ENCODE data around the gene DRC7. TPM values are rescaled to one million over a fixed set of nuclear protein-coding genes. Genes with fewer than 3 reads are reported as not detected.

DRC7 gene
- total and polyA plus RNA-seq, 2 experiments from 2014 or later, result not detected

- Histone ChIP-seq H3K4me1 (ENCODE audit: insufficient read depth) (no peaks in the 10 kb centered on the region), H3K9me3 (ENCODE audit: low read depth) (no peaks in the 10 kb centered on the region), H3K27ac (no peak overlapping the region), H3K27me3 (replicated peaks; ENCODE audit: insufficient read depth) (peaks cover 10% of the 10 kb centered on the region), H3F3A (ENCODE audit: insufficient read depth) (no peaks in the 10 kb centered on the region), H4K20me1 (ENCODE audit: insufficient read depth) (no peaks in the 10 kb centered on the region), H3K9ac (no peak overlapping the region), H3K9me2 (ENCODE audit: insufficient read depth) (no peaks in the 10 kb centered on the region), H3K36me3 (ENCODE audit: low read depth) (no peaks in the 10 kb centered on the region), H2AFZ (no peak overlapping the region), H3K4me3 (no peak overlapping the region), H3K4me2 (ENCODE audit: unreplicated experiment) (no peak overlapping the region), H3K79me2 (ENCODE audit: insufficient read depth) (no peaks in the 10 kb centered on the region)
- in situ Hi-C loops (cut with MboI), result no loop called here
- TF ChIP-seq EZH2 (IDR thresholded peaks at IDR 0.05; ENCODE audit: insufficient read depth, poor library complexity, severe bottlenecking) (no peak), EZH2phosphoT487 (IDR thresholded peaks at IDR 0.05; ENCODE audit: insufficient read depth, low read depth) (no peak)
- WGBS, 2 experiments (ENCODE audit: low coverage in 1 of 2, low lambda C conversion rate in 2 of 2, missing lambda C conversion rate in 2 of 2), result 54 to 63% methylated on average over 11 of the region's 11 CpGs
- DNase-seq, result no peak
Measured at GRCh38 chr16:57703416-57704010, 8.9 kb downstream of the DRC7 start.

GRCh38 chr16:57704011-57704904 lies 9.7 kb downstream of the DRC7 start:
- Histone ChIP-seq H3K27ac (no peak overlapping the region), H3K4me3 (no peak overlapping the region), H4K20me1 (ENCODE audit: insufficient read depth) (no peaks in the 10 kb centered on the region), H3K4me2 (ENCODE audit: unreplicated experiment) (no peak overlapping the region), H3K27me3 (replicated peaks; ENCODE audit: insufficient read depth) (peaks cover 17% of the 10 kb centered on the region), H3K79me2 (ENCODE audit: insufficient read depth) (no peaks in the 10 kb centered on the region), H3K36me3 (ENCODE audit: low read depth) (no peaks in the 10 kb centered on the region), H3K9me3 (ENCODE audit: low read depth) (no peaks in the 10 kb centered on the region), H3K9ac (no peak overlapping the region), H3K9me2 (ENCODE audit: insufficient read depth) (no peaks in the 10 kb centered on the region), H3F3A (ENCODE audit: insufficient read depth) (no peaks in the 10 kb centered on the region), H3K4me1 (ENCODE audit: insufficient read depth) (no peaks in the 10 kb centered on the region), H2AFZ (no peak overlapping the region)
- TF ChIP-seq EZH2phosphoT487 (IDR thresholded peaks at IDR 0.05; ENCODE audit: insufficient read depth, low read depth), result no peak
- no peak for TF ChIP-seq EZH2 (IDR thresholded peaks at IDR 0.05; ENCODE audit: insufficient read depth, poor library complexity, severe bottlenecking)
- in situ Hi-C loops (cut with MboI), result no loop called here
- no peak for DNase-seq
- whole genome bisulfite sequencing, 2 experiments (ENCODE audit: low coverage in 1 of 2, low lambda C conversion rate in 2 of 2, missing lambda C conversion rate in 2 of 2), result 43% methylated on average over 11 of the region's 11 CpGs

- H3K4me1 ChIP-seq (ENCODE audit: insufficient read depth), result no peaks in the 10 kb centered on the region
- H3K4me2 ChIP-seq (ENCODE audit: unreplicated experiment), result no peak overlapping the region
- no peak overlapping the region for H3K9ac ChIP-seq
- TF ChIP-seq EZH2 (IDR thresholded peaks at IDR 0.05; ENCODE audit: insufficient read depth, poor library complexity, severe bottlenecking) (no peak), EZH2phosphoT487 (IDR thresholded peaks at IDR 0.05; ENCODE audit: insufficient read depth, low read depth) (no peak)
- no peaks in the 10 kb centered on the region for H3K36me3 ChIP-seq (ENCODE audit: low read depth)
- H4K20me1 ChIP-seq (ENCODE audit: insufficient read depth), result no peaks in the 10 kb centered on the region
- no peak overlapping the region for H3K4me3 ChIP-seq
- no peak for DNase-seq
- H3K9me3 ChIP-seq (ENCODE audit: low read depth), result no peaks in the 10 kb centered on the region
- 52 to 63% methylated on average over 4 of the region's 4 CpGs for WGBS, 2 experiments (ENCODE audit: low coverage in 1 of 2, low lambda C conversion rate in 2 of 2, missing lambda C conversion rate in 2 of 2)
- in situ Hi-C loops (cut with MboI), result no loop called here
- H3K27ac ChIP-seq, result no peak overlapping the region
- no peaks in the 10 kb centered on the region for H3K79me2 ChIP-seq (ENCODE audit: insufficient read depth)
- no peaks in the 10 kb centered on the region for H3F3A ChIP-seq (ENCODE audit: insufficient read depth)
- H3K27me3 ChIP-seq (replicated peaks; ENCODE audit: insufficient read depth), result peaks cover 24% of the 10 kb centered on the region
- H3K9me2 ChIP-seq (ENCODE audit: insufficient read depth), result no peaks in the 10 kb centered on the region
- H2AFZ ChIP-seq, result no peak overlapping the region
Measured at GRCh38 chr16:57704905-57705852, 10.6 kb downstream of the DRC7 start.

- Histone ChIP-seq H2AFZ (no peak overlapping the region), H3K27me3 (replicated peaks; ENCODE audit: insufficient read depth) (peaks cover 40% of the 10 kb centered on the region), H3K9me3 (ENCODE audit: low read depth) (no peaks in the 10 kb centered on the region), H3K79me2 (ENCODE audit: insufficient read depth) (no peaks in the 10 kb centered on the region), H3K9me2 (ENCODE audit: insufficient read depth) (no peaks in the 10 kb centered on the region), H3F3A (ENCODE audit: insufficient read depth) (no peaks in the 10 kb centered on the region), H3K9ac (no peak overlapping the region), H3K27ac (no peak overlapping the region), H3K4me2 (ENCODE audit: unreplicated experiment) (no peak overlapping the region), H4K20me1 (ENCODE audit: insufficient read depth) (no peaks in the 10 kb centered on the region), H3K36me3 (ENCODE audit: low read depth) (no peaks in the 10 kb centered on the region), H3K4me1 (ENCODE audit: insufficient read depth) (no peaks in the 10 kb centered on the region), H3K4me3 (no peak overlapping the region)
- DNase-seq, result no peak
- in situ Hi-C loops (cut with MboI), result no loop called here
- 29% methylated on average over 1 of the region's 1 CpG; no CpG with 5 or more reads in 1 of the 2 experiments for WGBS, 2 experiments (ENCODE audit: low coverage in 1 of 2, low lambda C conversion rate in 2 of 2, missing lambda C conversion rate in 2 of 2)
- TF ChIP-seq EZH2phosphoT487 (IDR thresholded peaks at IDR 0.05; ENCODE audit: insufficient read depth, low read depth), result no peak
- no peak for TF ChIP-seq EZH2 (IDR thresholded peaks at IDR 0.05; ENCODE audit: insufficient read depth, poor library complexity, severe bottlenecking)
Measured at GRCh38 chr16:57706717-57707116, 12.1 kb downstream of the DRC7 start.

Measured in GM23248 (cell line).